HL-60/S4 treated with retinoic acid at 250 ng/mL for 4 days and 3 days (cell line): ENCODE measurements around the gene IRS2.

ENCODE experiments used
- in situ Hi-C: fragments of 300-500 bp; cut with MboI; formaldehyde crosslinking; loops from 2 replicates; pipeline ENCODE4 v1.7.0; 2022; ENCODE audit warnings: low sequenced_read_pairs

Gene IRS2

DNA sequence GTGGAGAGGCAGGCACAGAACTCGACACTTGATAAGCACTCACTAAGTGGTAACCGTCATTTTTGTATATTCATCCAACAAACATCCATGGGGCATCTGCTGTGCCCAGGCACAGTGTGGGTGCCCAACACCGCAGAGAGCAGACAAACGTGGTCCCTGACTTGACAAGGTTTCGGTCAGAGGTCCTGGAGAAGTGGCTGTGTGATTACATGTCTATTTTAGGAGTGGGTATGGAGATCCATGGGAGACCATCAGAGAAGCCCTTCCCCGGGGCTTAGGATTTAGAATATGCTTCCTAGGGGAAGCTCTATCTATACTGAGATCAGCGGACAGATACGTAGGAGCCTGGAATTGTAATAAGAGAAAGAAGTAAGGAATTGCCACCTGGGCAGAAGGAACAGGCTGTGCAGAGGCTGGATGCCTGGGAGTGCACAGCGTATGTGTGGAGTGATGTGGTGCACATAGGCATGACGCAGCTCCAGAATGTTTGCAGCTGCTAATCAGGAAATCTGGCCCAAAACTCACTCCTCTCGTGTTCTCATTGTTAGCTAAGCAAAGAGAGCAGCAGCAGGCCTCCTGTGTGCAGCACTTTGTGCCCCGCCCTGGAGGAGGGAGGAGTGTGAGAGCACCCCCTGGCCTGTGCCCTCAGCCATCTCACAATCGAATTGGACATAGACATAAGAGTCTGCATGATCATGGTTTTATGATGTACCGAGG is 23.0 kb upstream of the IRS2 start:
- in situ Hi-C loops = no loop called here

DNA sequence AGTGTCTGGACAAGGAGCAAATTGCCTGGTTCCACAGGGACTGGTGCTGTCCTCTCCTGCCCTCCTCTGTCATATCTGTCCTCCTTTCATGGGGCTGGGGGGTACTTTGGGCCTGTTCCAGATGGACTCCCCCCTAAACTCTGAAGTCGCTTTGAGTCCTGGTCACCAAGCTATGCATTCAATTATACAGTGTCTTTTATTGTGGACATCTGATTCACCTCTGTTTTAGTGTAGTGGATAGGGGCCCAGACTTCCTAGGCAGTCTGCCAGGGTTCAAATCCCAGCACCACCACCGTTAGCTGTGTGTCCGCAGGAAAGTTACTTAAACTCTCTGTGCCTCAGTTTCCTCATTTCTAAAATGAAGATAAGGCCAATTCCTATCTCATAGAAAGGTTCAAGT is 21.0 kb upstream of the IRS2 start:
- in situ Hi-C loops = no loop called here

DNA sequence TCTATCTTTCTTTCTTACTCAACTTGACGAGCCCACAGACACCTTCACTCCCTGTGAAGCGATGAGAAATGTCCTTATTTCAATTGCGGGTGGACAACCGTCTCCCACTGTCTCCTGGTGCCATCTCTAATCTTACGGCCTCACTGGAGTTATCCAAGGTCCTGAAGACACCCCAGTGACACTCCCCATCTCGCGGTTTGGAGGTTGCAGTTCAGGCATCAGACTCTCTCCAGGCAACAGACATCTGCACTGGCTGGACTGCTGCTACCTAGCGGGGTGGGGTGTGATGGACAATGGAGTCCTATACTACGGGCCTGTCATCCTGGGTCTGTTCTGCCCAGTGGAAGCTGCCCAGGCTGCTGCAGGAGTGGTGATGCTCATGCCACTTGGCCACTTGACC is 18.3 kb upstream of the IRS2 start:
- in situ Hi-C loops = no loop called here

DNA sequence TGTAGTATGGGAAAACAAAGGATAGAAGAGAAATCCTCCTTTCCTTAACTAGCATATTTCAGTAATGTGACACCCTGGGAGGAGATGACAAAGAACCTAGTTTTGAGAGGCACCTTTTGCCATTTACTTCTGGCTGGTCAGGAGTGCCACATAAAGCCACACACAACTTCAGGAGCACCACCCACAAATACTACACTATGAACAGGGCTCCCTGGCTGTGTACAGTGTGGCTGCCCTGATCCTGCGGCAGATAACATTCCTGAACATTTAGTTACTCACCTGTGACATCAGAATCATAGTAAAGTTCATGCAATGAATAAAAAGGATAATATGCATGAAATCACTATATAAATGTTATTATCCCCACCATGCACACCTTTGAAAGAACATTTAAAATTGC is 17.4 kb upstream of the IRS2 start:
- in situ Hi-C loops = no loop called here

DNA sequence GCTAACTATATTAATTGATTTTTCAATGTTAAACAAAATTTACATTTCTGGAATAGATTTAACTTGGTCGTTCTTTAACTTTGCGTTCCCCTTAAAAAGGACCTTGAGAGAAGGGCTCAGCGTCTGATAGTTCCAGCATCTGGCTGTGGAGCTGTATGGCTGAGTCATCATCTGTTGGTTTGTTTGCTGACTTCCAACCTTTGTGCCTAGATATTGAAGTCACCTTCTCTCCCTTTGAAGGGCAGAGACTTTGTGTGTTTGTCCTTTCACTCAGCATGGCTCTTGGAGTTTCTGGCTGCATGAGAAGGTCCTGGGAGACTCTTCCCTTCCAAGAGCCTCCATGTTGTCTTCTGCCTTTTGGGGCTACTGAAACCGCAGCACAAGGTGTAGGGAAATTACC is 16.6 kb upstream of the IRS2 start:
- in situ Hi-C loops = no loop called here

DNA sequence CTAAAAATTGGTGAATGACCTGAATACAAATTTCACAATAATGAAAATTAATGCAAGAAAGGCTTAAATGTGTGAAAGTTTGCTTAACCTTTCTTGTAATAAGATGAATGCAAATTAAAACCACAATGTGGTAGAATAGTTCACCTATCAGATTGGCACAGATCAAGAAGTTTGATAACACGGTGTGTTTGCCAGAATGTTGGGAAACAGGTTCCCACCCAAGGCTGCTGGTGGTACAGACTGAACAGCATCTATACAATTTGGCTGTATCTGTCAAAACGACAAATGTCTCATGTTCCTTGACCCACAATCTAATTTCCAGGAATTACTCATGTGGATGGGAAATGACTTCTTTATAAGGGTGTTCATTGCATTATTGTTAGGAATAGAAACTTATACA is 8.6 kb upstream of the IRS2 start:
- in situ Hi-C loops = loop anchor here (25.0 kb wide), 1 partner anchor 833 kb away; no protein-coding TSS in a partner anchor

DNA sequence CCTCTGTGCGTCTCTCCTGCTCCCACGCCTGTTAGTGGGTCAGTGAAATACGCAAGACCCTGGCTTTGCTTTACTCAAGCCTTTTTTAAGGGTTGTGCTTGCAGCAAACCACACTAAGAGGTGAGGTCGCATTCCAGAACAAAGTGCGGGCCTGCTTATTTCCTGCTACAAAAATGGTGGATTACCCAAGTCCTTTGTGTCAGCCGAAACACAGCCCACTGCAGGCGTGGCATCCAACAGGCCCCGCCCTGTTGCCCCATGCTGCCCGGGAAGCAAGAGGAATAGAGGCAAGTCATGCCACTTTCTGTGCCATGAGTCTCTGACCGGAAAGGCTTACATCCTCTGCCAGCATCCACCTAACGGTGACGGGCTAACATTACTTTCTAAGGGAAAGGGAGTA is 7.7 kb upstream of the IRS2 start:
- in situ Hi-C loops = loop anchor here (25.0 kb wide), 1 partner anchor 832 kb away; no protein-coding TSS in a partner anchor

DNA sequence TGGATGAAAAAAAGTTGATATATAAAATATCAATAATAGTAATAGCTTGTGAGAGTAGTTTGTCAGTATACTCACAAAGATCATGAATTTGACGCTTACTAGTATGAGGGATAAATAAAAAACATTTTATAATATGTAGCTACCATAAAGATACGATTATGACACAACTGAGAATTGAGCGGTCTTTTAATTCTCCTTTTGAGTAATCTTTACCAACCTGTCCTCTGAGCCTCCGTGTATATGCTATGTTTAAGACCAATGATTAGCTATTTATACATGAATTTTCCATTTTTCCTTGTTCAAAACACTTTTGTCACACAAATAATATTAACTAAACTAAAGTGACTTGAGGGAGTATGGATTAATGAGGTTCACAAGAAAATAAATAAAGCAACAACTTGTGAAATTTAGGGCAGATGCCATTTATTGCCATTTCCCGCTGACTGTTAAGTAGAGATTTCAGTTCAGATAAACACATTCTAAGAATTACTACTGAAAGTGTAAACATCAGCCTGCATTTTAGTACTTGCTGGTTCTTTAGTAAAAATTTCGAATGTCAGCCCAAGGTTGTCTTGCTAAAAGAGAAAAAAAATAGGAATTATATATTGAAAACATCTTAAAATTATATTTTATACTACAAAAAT is 6.2 kb upstream of the IRS2 start:
- in situ Hi-C loops = loop anchor here (25.0 kb wide), 1 partner anchor 830 kb away; no protein-coding TSS in a partner anchor

DNA sequence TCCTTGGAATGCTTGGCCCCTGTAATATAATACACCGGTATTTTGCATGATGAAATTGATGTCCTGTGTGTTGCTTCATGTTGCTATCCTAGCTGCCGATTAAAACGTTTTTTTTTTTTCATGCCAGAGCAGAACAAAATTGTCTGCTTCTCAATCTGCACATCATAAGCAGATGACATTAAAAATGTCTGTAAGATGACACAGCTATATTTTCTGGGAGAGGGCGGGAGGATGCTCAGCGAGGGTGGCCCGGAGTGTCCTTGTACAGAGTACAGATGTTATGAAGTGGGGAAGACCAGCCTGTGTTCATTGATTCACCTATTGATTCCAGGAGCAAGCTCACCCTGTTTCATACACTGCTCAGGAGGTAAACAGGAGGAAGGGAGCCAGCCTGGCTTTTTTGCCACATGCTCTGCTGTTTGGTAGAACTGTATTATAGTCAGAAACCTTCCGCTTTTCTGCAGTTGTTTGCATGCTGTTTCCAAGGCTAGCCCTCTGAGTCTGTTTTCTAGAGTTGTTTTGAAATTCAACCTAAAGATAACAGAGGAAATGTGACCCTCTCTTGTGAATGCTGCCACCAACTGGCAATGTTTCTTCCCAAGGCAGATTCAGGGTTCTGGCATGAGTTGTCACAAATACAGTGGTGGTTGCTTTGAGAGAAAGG is 4.7 kb upstream of the IRS2 start:
- in situ Hi-C loops = loop anchor here (25.0 kb wide), 1 partner anchor 829 kb away; no protein-coding TSS in a partner anchor

DNA sequence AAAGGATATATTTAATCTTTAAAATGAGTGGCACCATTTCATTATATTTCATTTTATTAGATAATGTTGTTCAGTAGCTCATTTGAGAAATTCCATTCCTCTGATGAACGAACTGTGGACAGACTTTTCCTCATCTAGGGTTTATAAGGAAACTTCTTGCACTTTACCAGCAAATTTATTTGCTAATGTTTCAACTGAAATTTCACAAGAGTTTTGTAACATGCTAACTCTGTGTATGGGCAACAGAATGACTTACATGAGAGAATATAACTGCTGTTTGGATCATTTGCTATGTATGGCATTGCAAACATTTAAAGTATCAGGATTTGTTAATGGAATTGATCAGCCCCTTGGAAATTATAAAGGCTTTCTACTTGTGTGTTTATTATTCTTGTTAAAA is 3.7 kb upstream of the IRS2 start:
- in situ Hi-C loops = loop anchor here (25.0 kb wide), 1 partner anchor 828 kb away; no protein-coding TSS in a partner anchor

DNA sequence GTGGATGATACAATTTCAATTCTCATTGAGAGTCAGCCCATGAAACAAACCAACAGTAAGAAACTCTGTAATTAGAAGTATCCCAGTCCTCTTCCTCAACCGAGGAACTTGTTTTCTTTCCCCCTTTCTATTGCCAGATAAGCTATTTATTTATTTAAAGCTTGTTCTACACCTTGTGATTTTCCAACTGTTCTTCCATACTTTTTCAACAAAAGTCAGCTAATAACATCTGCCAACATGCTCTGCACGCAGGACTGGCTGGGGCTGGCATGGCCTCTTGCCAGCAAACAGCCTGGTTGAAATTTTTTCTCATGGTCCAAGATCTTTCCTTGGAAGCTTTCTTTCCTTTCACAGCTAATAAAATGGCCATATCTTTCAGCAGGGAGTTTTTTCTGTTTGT is 2.9 kb upstream of the IRS2 start:
- in situ Hi-C loops = loop anchor here (25.0 kb wide), 1 partner anchor 827 kb away; no protein-coding TSS in a partner anchor

DNA sequence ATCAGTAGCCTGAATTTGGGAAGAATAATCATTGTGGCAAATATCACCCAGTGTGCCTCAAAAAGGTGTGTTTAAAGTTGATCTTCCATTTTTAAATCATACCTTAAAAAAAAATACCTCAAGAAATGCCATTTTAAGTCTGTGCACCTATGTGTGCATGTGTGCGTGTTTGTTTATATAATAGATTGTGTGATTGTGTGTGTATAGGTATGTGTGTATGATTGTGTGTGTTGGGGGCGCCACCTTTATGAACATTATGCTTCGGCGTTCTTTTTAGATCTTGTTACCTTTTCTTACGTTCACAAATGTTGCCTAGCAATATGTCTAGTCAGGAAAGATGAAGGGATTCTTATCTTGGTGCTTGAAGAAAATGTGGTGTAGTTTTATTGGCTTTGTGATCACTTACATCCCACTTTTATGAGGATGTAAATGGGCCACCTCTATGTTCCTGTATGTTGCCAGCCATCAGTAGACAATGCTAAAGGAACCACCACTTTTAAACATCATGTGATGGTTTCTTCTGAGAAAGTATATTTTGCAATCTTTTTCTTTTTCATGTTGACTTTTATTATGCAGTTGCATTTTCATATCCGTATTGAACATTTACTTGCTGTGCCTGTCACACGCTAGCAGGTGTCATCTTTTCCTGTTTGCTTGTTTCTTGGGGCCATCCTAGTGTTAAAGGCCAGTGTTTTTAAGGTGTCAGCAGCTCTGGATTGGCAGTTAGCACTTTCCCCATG is 2.2 kb upstream of the IRS2 start:
- in situ Hi-C loops = loop anchor here (25.0 kb wide), 1 partner anchor 826 kb away; no protein-coding TSS in a partner anchor

DNA sequence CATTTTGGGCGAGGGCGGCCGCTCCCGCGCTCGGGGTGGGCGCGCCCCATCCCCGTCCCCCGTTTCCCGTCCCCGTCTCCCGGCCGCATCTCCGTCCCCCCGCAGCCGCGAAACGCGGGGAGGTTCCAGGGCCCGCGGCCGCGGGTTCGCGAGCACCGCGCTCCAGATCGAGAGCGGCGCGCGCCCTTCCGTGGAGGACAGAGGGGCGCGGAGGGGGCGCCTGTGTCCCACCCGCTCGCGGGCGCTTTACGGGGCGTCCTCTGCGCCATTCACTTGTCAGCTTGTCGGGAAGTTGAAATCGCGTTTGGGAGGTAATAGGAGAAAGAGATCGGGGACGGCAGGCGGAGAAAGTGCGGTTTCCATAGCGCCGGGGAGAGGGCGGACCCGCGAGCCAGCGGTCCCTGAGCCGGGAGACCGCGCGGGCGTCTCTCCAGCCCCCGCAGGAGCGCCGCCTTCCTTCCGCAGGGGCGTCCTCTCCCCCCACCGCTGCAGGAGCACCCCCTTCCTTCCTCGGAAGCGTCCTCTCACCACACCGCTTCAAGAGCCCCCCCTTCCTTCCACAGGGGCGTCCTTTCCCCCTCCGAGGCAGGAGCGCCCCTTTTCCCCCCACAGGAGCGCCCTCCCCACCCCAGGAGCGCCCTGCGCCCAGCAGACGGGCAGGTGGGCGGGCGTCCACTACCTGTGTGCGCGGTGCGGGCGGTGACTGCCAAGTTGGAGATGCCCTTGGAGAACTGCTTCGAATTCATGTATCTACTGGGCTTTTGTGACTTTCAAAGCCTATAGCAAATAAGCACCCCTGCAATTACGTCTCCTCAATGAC is 962 bp upstream of the IRS2 start:
- in situ Hi-C loops = loop anchor here (25.0 kb wide), 1 partner anchor 825 kb away; no protein-coding TSS in a partner anchor

DNA sequence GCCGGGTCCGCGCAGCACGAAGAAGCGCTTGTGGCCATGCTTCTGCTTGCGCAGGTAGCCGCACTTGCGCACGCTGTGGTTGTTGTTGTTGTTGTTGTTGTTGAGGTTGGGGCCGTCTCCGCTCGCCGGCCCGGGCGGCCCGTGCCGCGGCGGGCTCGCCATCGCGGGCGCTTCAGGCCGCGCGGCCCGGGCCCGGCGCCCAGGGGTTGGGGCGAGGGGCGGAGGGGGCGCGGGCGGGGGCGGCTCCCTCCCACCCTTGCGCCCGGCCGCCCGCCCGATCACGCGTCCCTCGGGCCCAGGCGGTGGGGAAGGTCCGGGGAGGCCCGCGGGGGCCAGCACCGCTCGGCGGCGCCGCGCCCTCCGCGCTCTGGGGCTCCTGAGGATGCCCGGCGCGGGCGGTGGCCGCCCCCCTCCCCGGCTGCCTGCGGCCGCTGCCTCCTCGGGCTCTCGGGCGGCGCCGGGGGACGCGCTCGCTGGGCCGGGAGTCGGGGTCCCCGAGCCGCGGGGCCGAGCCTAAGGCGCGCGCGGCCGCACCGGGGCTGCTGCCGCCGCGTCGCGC is 412 bp downstream of the IRS2 start:
- in situ Hi-C loops = loop anchor here (25.0 kb wide), 1 partner anchor 824 kb away; no protein-coding TSS in a partner anchor

DNA sequence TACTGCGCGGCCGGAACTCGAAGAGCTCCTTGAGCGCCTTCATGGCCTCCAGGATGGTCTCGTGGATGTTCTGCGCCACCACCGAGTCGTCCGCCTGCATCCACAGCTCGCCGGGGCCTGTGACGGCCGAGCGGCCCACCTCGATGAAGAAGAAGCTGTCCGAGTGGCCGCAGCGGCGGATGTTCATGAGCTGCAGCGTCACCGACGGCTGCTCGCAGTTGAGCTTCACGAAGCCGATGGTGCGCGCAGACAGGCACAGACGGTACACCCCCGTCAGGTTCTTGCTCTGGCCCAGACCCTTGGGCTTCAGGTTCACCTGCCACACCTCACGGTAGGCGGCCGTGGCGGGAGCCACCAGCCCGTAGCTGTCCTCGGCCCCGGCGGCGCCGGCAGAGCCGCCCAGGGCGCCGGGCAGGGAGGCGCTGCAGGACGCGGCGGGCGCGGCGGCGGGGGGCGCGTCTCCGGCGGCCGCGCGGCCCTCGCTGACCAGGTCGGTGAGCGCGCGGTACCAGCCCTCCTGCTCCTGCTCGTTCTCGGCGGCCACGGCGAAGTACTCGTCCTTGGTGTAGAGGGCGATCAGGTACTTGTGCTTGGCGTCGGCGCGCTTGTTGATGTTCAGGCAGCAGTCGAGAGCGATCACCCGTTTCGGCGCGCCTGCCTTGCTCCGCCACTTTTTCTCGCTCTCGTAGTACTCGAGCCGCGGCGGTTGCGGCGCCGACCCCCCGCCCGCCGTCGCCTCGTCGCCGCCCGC is 1.1 kb downstream of the IRS2 start:
- in situ Hi-C loops = loop anchor here (25.0 kb wide), 1 partner anchor 823 kb away; no protein-coding TSS in a partner anchor

DNA sequence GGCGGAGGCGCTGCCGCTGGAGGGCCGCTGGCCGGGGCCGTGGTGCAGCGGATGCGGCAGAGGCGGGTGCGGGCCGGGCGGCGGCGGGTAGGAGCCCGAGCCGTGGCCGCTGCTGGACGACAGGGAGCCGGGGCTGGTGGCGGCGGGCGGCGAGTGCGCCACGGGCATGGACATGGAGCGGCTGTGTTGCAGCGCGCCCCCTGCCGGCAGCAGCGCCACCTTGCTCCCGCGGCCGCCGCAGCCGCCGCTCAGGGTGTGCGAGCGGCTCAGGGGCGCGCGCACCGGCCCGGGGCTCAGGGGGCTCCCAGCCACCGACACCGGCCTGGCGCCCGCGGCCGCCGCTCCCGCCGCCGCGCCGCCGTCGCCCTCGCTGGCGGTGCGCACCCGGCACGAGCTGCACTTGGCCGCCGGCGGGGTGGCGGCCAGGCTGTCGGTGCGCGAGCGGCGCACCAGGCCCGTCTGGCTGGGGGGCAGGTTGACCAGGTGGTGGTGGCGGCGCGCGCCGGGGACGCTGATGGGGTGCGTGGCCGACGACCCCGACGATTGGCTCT is 1.7 kb downstream of the IRS2 start:
- in situ Hi-C loops = loop anchor here (25.0 kb wide), 1 partner anchor 822 kb away; no protein-coding TSS in a partner anchor

DNA sequence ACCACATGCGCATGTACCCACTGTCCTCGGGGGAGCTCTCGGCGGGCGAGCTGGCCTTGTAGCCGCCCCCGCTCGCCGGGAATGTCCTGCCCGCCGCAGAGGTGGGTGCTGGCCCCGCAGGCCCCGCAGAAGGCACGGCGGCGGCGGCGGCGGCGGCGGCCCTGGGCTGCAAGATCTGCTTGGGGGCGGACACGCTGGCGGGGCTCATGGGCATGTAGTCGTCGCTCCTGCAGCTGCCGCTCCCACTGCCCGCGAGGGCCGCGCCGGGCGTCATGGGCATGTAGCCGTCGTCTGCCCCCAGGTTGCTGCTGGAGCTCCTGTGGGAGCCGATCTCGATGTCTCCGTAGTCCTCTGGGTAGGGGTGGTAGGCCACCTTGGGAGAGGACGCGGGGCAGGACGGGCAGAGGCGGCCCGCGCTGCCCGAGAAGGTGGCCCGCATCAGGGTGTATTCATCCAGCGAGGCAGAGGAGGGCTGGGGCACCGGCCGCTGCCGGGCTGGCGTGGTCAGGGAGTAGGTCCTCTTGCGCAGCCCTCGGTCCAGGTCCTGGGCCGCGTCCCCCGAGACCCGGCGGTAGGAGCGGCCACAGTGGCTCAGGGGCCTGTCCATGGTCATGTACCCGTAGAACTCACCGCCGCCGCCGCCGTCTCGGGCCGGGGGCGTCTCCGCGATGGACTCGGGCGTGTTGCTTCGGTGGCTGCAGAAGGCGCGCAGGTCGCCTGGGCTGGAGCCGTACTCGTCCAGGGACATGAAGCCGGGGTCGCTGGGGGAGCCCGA is 2.4 kb downstream of the IRS2 start:
- in situ Hi-C loops = loop anchor here (25.0 kb wide), 1 partner anchor 822 kb away; no protein-coding TSS in a partner anchor

DNA sequence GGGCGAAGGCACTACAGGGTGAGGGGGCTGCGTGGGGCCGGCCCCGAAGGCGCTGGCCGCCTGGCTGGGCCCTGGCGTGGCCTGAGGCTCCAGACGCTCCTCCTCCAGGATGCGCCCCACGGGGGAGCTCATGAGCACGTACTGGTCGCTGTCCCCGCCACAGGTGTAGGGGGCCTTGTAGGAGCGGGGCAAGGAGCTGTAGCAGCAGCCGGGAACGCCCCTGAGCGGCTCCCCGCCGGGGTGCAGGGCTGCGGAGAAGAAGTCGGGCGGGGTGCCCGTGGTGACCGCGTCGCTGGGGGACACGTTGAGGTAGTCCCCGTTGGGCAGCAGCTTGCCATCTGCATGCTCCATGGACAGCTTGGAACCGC is 3.0 kb downstream of the IRS2 start:
- in situ Hi-C loops = loop anchor here (25.0 kb wide), 1 partner anchor 821 kb away; no protein-coding TSS in a partner anchor
